T-helper 9 cell (primary cell): ENCODE data around the gene UBE2V1.
A peak's percentile ranks its signal among the peaks of the same experiment; 100 is the strongest.
"Not testable (repeated sequence)": the region's sequence is repeated elsewhere in the genome, so short reads cannot be mapped to it uniquely, and the experiment has no call there.

ENCODE experiments used
- DNase-seq: peaks from one replicate; pipeline ENCODE4 v3.0.0-alpha.2; 2020

The UBE2V1 gene

GRCh38 chr20:50136822-50137599 lies 24.1 kb upstream of the UBE2V1 start:
- no peak for DNase-seq

GRCh38 chr20:50135157-50135556 lies 22.2 kb upstream of the UBE2V1 start:
- DNase-seq: not testable (repeated sequence)

- no peak for DNase-seq
Measured at GRCh38 chr20:50133474-50134217, 20.7 kb upstream of the UBE2V1 start.

GRCh38 chr20:50133041-50133440 lies 20.1 kb upstream of the UBE2V1 start:
- DNase-seq: no peak

- no peak for DNase-seq
Measured at GRCh38 chr20:50130995-50131394, 18.0 kb upstream of the UBE2V1 start.

GRCh38 chr20:50130356-50130723 lies 17.4 kb upstream of the UBE2V1 start:
- no peak for DNase-seq

GRCh38 chr20:50129662-50130355 lies 16.9 kb upstream of the UBE2V1 start:
- no peak for DNase-seq

GRCh38 chr20:50128520-50128905 lies 15.6 kb upstream of the UBE2V1 start:
- no peak for DNase-seq

GRCh38 chr20:50127587-50128519 lies 14.9 kb upstream of the UBE2V1 start:
- no peak for DNase-seq

- no peak for DNase-seq
Measured at GRCh38 chr20:50126662-50127061, 13.7 kb upstream of the UBE2V1 start.

- no peak for DNase-seq
Measured at GRCh38 chr20:50125279-50125678, 12.3 kb upstream of the UBE2V1 start.

- DNase-seq: no peak
Measured at GRCh38 chr20:50124496-50124895, 11.5 kb upstream of the UBE2V1 start.

GRCh38 chr20:50123418-50123817 lies 10.5 kb upstream of the UBE2V1 start:
- no peak for DNase-seq

GRCh38 chr20:50122763-50123162 lies 9.8 kb upstream of the UBE2V1 start:
- DNase-seq: no peak

- DNase-seq: no peak
Measured at GRCh38 chr20:50121858-50122271, 8.9 kb upstream of the UBE2V1 start.

GRCh38 chr20:50120935-50121693 lies 8.2 kb upstream of the UBE2V1 start:
- peak; percentile 49 for DNase-seq

- DNase-seq: no peak
Measured at GRCh38 chr20:50118203-50118602, 5.3 kb upstream of the UBE2V1 start.

- DNase-seq: no peak
Measured at GRCh38 chr20:50116368-50116999, 3.5 kb upstream of the UBE2V1 start.

GRCh38 chr20:50115591-50116367 lies 2.8 kb upstream of the UBE2V1 start:
- peak; percentile 86 for DNase-seq

GRCh38 chr20:50115041-50115512 lies 2.1 kb upstream of the UBE2V1 start:
- no peak for DNase-seq
